ENCODE results near the gene PRDM13. TPM values are rescaled to one million over a fixed set of nuclear protein-coding genes. Genes with fewer than 3 reads are reported as not detected.

Gene PRDM13
- total RNA-seq, 4 donors from 2014 or later: not detected

DNA sequence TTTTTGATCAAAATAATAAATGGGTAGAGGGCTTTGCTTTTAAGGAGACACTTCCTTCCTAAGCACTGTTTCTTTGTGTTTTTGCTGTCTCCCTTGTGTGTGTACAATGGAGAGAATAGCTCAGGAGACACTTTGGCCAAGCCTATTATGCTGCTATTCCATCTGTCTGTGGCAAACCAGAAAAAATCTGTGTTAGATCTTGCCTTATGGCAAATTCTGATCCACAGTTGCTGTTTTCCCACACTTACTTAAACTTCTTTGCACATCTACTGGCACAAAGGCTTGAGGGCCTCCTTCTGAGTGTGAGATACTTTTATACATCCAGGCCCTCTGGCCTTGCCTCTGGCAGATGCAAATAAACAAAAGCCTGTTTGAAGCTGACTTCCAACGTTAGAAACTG, 53.6 kb downstream of the PRDM13 start:
- Histone ChIP-seq H3K36me3 (no peaks in the 10 kb centered on the region), H3K4me1 (no peaks in the 10 kb centered on the region), H3K4me3 (no peak overlapping the region), H3K27ac (replicated peaks in 1 of 4) (no peak overlapping the region), H3K9me3 (no peaks in the 10 kb centered on the region), H3K27me3 (no peaks in the 10 kb centered on the region)
- TF ChIP-seq, protein P1, sequence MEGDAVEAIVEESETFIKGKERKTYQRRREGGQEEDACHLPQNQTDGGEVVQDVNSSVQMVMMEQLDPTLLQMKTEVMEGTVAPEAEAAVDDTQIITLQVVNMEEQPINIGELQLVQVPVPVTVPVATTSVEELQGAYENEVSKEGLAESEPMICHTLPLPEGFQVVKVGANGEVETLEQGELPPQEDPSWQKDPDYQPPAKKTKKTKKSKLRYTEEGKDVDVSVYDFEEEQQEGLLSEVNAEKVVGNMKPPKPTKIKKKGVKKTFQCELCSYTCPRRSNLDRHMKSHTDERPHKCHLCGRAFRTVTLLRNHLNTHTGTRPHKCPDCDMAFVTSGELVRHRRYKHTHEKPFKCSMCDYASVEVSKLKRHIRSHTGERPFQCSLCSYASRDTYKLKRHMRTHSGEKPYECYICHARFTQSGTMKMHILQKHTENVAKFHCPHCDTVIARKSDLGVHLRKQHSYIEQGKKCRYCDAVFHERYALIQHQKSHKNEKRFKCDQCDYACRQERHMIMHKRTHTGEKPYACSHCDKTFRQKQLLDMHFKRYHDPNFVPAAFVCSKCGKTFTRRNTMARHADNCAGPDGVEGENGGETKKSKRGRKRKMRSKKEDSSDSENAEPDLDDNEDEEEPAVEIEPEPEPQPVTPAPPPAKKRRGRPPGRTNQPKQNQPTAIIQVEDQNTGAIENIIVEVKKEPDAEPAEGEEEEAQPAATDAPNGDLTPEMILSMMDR (IDR thresholded peaks at IDR 0.05): no peak
- no peak for TF ChIP-seq EP300 (IDR thresholded peaks at IDR 0.05)
- TF ChIP-seq POLR2A (IDR thresholded peaks at IDR 0.05; ENCODE audit: low read depth): no peak
- TF ChIP-seq POLR2AphosphoS5 (IDR thresholded peaks at IDR 0.05): no peak
- intact Hi-C loops (cut with DNase I): no loop called here
- no peak for DNase-seq (ENCODE audit: extremely low spot score)
- WGBS: 0% methylated on average over 1 of the region's 1 CpG

DNA sequence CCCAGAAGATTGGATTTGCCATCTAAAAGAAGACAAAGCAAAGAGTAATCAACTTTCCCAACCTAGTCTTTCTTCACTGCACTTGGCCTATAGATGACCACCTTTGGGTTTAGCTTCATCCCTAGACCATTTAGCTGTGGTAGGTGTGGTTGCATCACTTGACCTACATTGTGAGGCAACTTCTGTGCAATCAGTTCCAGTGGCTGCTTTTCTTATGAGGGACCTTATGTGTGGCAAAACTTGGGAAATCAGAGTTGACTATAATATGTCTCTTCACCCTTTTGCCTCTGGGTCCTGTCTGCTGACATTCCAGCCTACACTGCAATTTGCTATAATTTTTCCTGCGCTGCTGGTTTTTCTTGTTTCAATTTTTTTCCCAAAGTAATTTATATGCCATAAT, 55.2 kb downstream of the PRDM13 start:
- TF ChIP-seq, protein P1 (IDR thresholded peaks at IDR 0.05): no peak
- TF ChIP-seq POLR2A (IDR thresholded peaks at IDR 0.05; ENCODE audit: low read depth): no peak
- no peak for TF ChIP-seq POLR2AphosphoS5 (IDR thresholded peaks at IDR 0.05)
- no peak for TF ChIP-seq EP300 (IDR thresholded peaks at IDR 0.05)
- Histone ChIP-seq H3K27ac (replicated peaks in 1 of 4) (no peak overlapping the region), H3K9me3 (no peaks in the 10 kb centered on the region), H3K4me1 (no peaks in the 10 kb centered on the region), H3K36me3 (no peaks in the 10 kb centered on the region), H3K27me3 (no peaks in the 10 kb centered on the region), H3K4me3 (no peak overlapping the region)
- intact Hi-C loops (cut with DNase I): no loop called here
- WGBS: 81% methylated on average over 1 of the region's 1 CpG
- DNase-seq (ENCODE audit: extremely low spot score): no peak

DNA sequence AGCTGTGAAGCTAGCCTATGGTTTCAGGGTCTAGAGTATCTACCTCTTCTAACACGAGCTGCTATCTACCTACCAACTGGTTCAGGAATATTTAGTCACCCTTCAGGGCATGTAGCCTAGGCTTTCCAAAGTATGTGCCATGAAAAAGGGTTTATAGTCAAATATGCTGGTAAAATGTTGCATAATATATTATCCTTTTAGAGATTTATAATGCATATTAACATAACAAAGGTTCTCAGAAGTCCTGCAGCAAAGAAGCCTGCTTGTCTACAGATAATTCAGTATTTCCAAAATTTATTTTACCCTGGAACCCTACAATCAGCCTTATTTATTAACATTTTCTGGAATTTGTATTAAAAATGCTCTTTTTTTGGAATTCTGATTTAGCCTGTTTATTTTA, 56.0 kb downstream of the PRDM13 start:
- TF ChIP-seq, protein P1 (IDR thresholded peaks at IDR 0.05): no peak
- no peak for TF ChIP-seq POLR2AphosphoS5 (IDR thresholded peaks at IDR 0.05)
- TF ChIP-seq EP300 (IDR thresholded peaks at IDR 0.05): no peak
- no peak for TF ChIP-seq POLR2A (IDR thresholded peaks at IDR 0.05; ENCODE audit: low read depth)
- H3K4me1 ChIP-seq: no peaks in the 10 kb centered on the region
- 62% methylated on average over 1 of the region's 1 CpG for WGBS
- H3K4me3 ChIP-seq: no peak overlapping the region
- H3K36me3 ChIP-seq: no peaks in the 10 kb centered on the region
- intact Hi-C loops (cut with DNase I): no loop called here
- H3K27me3 ChIP-seq: no peaks in the 10 kb centered on the region
- no peaks in the 10 kb centered on the region for H3K9me3 ChIP-seq
- DNase-seq (ENCODE audit: extremely low spot score): no peak
- no peak overlapping the region for H3K27ac ChIP-seq (replicated peaks in 1 of 4)

Small RNA genes lying within 50 kb of the gene (small RNA-seq; reads per million reads assigned to genes)
- gene RF00019: 0 reads per million in 3 donors

Other genes with a start within 250 kb of the PRDM13 start
- gene COQ3, start 212.6 kb upstream of the PRDM13 start, total RNA-seq: 1 to 10 TPM; 3.4 to 9.1 (median 6.1) TPM
- 100 to 1,000 TPM in 1 of 4 donors, 10 to 100 TPM in 3; 45.6 to 115 (median 57.4) TPM for gene PNISR, start 181.5 kb upstream of the PRDM13 start, total RNA-seq
- gene USP45, start 91.4 kb upstream of the PRDM13 start, total RNA-seq: 10 to 100 TPM; 11.8 to 35.7 (median 17.1) TPM
- gene CCNC, start 38.2 kb upstream of the PRDM13 start, total RNA-seq: 10 to 100 TPM; 27.4 to 50.7 (median 45.1) TPM